SH-SY5Y (cell line): ENCODE measurements around the gene CENPC.

Experiments used
- GATA2 ChIP-seq: IDR thresholded peaks from 2 replicates; pipeline ENCODE4 v1.6.1; 2011; ENCODE audit warnings: mild to moderate bottlenecking, low read depth, low read length
- GATA3 ChIP-seq: IDR thresholded peaks from 2 replicates; pipeline ENCODE4 v1.6.1; 2011; ENCODE audit warnings: low read depth, mild to moderate bottlenecking, low read length, moderate library complexity

DNA sequence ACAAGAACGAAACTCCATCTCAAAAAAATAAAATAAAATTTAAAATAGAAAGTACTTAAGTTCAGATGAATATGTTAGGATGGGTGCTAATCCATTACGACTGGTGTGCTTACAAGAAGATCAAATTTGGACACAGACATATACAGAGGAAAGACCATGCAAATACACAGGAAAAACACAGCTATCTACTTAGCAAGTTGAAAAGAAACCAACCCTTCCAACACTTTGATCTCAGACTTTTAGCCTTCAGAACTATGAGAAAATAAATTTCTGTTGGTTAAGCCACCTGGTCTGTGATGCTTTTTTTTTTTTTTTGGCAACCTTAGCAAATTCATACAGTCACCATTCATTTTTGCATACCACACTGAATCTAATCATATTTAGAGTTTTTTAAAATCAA is 116.5 kb downstream of the CENPC start:
- TF ChIP-seq GATA2 (no peak), GATA3 (no peak)
